Epidermal melanocyte (primary cell): Measurements from ENCODE around the gene UBE2I.

Experiments used
- DNase-seq: peaks from one replicate; pipeline ENCODE4 v3.0.0; 2011; ENCODE audit warnings: low spot score; ENCODE audit not compliant: insufficient read length

Gene UBE2I

GRCh38 chr16:1342526-1343427, 33.3 kb downstream of the UBE2I start:
- peak; percentile 87 for DNase-seq

GRCh38 chr16:1343428-1344242, 34.2 kb downstream of the UBE2I start:
- DNase-seq: no peak

GRCh38 chr16:1344499-1344898, 35.1 kb downstream of the UBE2I start:
- DNase-seq: no peak

GRCh38 chr16:1345087-1345486, 35.7 kb downstream of the UBE2I start:
- no peak for DNase-seq

- no peak for DNase-seq
These were observed 36.4 kb downstream of the UBE2I start for GRCh38 chr16:1345651-1346421.

GRCh38 chr16:1346422-1347285, 37.2 kb downstream of the UBE2I start:
- DNase-seq: no peak

GRCh38 chr16:1347286-1347855, 37.9 kb downstream of the UBE2I start:
- no peak for DNase-seq

GRCh38 chr16:1347962-1348361, 38.5 kb downstream of the UBE2I start:
- no peak for DNase-seq

- DNase-seq: no peak
These were observed 39.0 kb downstream of the UBE2I start for GRCh38 chr16:1348441-1348840.

- no peak for DNase-seq
These were observed 39.5 kb downstream of the UBE2I start for GRCh38 chr16:1348926-1349325.

- DNase-seq: no peak
These were observed 39.9 kb downstream of the UBE2I start for GRCh38 chr16:1349351-1349750.

GRCh38 chr16:1349951-1350350, 40.5 kb downstream of the UBE2I start:
- DNase-seq: no peak

- no peak for DNase-seq
These were observed 41.3 kb downstream of the UBE2I start for GRCh38 chr16:1350691-1351090.

GRCh38 chr16:1351215-1351581, 41.8 kb downstream of the UBE2I start:
- no peak for DNase-seq

GRCh38 chr16:1351582-1352362, 42.3 kb downstream of the UBE2I start, which contains the start of the genes GNPTG and TSR3:
TSS of gene GNPTG (plus strand) at chr16:1351931. CDS start at chr16:1351966, 35 bp downstream.
TSS of gene TSR3 (minus strand) at chr16:1351878. CDS start at chr16:1351804, 74 bp downstream.
- DNase-seq: peak; percentile 86

- DNase-seq: no peak
These were observed 45.5 kb downstream of the UBE2I start for GRCh38 chr16:1354815-1355540.

- DNase-seq: no peak
These were observed 46.2 kb downstream of the UBE2I start for GRCh38 chr16:1355591-1355990.

- DNase-seq: no peak
These were observed 46.8 kb downstream of the UBE2I start for GRCh38 chr16:1356061-1356900.
